GM12865 (cell line): ENCODE data around the gene SHLD2.
"Not testable (repeated sequence)": the region's sequence is repeated elsewhere in the genome, so short reads cannot be mapped to it uniquely, and the experiment has no call there.

Experiments used
- DNase-seq: peaks from one replicate; pipeline ENCODE4 v3.0.0; 2010; ENCODE audit warnings: low read depth
- H3K4me3 ChIP-seq: 2 replicates; pipeline ENCODE4 v1.5.1; 2011; ENCODE audit warnings: mild to moderate bottlenecking, low read depth, low read length, control low read depth

SHLD2 gene

DNA sequence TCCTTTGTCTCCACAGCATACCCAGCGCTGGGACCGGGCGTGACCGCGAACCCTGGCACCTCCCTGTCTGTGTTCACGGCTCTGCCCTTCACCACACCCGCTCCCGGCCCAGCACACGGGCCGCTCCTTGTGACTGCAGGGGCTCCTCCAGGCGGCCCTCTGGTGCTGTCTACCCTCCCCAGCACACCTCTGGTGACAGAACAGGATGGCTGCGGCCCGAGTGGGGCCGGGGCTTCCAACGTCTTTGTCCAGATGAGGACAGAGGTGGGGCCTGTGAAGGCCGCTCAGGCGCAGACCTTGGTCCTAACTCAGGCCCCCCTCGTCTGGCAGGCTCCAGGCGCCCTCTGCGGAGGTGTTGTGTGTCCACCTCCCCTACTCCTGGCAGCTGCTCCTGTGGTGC lies 133.2 kb downstream of the SHLD2 start:
- H3K4me3 ChIP-seq, DNase-seq: not testable (repeated sequence)

DNA sequence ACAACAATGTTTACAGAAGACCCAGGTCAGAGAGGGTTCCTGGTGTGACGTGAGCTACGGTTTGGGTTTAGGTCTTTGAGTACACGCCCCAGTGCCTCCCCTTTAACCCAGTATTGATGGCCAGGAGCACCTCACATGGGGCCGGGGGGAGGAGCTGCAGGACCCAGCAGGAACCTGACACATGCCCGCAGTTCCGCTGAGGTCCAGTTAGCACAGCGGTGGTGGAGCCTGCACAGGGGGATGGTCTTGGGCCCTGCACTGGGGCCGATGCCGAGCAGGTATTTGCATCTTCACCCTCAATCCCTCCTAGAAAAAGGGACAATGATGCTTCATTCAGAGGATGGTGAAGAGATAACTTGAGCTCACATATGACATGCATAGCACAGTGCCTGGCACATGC lies 134.2 kb downstream of the SHLD2 start:
- not testable (repeated sequence) for H3K4me3 ChIP-seq, DNase-seq

DNA sequence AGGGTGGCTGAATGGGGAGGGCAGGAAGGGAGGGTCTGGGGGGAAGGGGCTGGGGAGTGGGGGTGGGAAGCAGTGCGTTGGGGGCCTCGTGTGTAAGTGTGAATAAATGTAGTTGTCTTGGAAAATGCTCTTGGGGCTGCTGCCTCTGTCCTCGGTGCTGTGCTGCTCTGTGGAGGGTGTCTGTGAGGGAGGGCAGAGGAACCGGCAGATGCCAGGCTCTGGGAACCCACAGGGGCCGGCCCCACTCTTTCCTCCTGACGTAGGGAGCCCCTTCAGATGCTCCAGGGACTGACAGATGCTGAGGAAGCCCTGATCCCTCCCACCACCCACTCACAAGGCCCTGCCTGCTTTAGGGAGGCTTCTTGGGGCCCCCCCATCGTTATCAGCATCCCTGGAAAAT lies 139.8 kb downstream of the SHLD2 start:
- H3K4me3 ChIP-seq, DNase-seq: not testable (repeated sequence)

DNA sequence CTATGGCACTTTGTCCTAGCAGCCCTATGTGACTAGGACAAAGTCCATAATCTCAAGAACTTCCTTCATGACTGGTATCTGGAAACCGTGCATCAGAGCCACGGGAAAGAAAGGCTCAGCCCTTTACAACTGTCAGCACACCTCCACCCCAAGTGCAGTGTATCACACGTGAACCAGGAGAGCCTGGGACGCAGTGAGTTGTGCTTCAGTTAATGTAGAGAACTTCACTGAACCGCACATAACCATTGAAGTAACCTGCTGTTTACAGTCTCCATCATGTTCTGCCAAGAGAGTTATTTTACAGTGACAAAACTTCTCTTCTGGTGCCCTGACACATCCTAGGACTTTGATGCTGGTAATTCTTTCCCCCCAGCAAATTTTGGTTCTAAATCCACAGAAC lies 142.2 kb downstream of the SHLD2 start:
- not testable (repeated sequence) for DNase-seq, H3K4me3 ChIP-seq

DNA sequence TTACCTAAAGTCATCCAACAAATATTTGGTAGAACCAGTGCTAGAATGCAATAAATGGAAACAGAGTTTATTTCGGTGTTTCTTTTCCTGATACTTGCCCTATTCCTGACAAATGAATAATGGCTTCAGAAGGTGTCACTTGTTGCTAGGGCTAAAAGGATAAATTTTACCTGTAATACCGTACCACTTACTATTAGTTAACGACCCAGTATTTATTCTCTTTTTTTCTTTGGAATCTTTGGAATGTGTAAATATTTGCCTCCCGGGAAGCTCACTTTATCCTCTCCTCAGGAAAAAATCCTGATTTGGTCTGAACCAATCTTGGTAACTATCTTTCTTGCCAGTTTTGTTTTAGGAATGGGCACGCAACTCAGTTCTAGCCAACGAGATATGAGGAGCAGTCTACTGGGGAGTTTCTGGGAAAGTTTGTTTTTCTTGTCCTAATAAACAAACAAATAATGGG lies 144.4 kb downstream of the SHLD2 start:
- H3K4me3 ChIP-seq, DNase-seq: not testable (repeated sequence)
